ENCODE results near the gene CTNNA2.

The CTNNA2 gene

GRCh38 chr2:80377071-80377470 lies 864.2 kb downstream of the CTNNA2 start:
- TF ChIP-seq OSR1 (CRISPR knock-in tag; IDR thresholded peaks at IDR 0.05) (no peak), TOX (CRISPR knock-in tag; IDR thresholded peaks at IDR 0.05; ENCODE audit: borderline replicate concordance) (no peak), POU6F1 (CRISPR knock-in tag; IDR thresholded peaks at IDR 0.05; ENCODE audit: borderline replicate concordance, low read depth) (no peak), ESRRG (CRISPR knock-in tag; IDR thresholded peaks at IDR 0.05) (no peak), TCF4 (CRISPR knock-in tag; IDR thresholded peaks at IDR 0.05; ENCODE audit: borderline replicate concordance) (no peak), PPARA (CRISPR knock-in tag; IDR thresholded peaks at IDR 0.05; ENCODE audit: borderline replicate concordance) (no peak), PATZ1 (CRISPR knock-in tag; IDR thresholded peaks at IDR 0.05; ENCODE audit: borderline replicate concordance) (no peak), ISL1 (CRISPR knock-in tag; IDR thresholded peaks at IDR 0.05) (no peak)
- no peak; the same call in 2 of the 3 replicates for ATAC-seq

- ATAC-seq = no peak; the same call in 2 of the 3 replicates
- no peak for TF ChIP-seq TOX (CRISPR knock-in tag; IDR thresholded peaks at IDR 0.05; ENCODE audit: borderline replicate concordance)
- TF ChIP-seq CREB5 (CRISPR knock-in tag; IDR thresholded peaks at IDR 0.05; ENCODE audit: low read depth) = no peak
- no peak for TF ChIP-seq ESRRG (CRISPR knock-in tag; IDR thresholded peaks at IDR 0.05)
- no peak for TF ChIP-seq ZFP30 (CRISPR knock-in tag; IDR thresholded peaks at IDR 0.05)
- no peak for TF ChIP-seq PPARA (CRISPR knock-in tag; IDR thresholded peaks at IDR 0.05; ENCODE audit: borderline replicate concordance)
- TF ChIP-seq ZNF565 (CRISPR knock-in tag; conservative IDR thresholded peaks at IDR 0.05; ENCODE audit: low read depth) = no peak
- no peak for TF ChIP-seq CSRNP3 (CRISPR knock-in tag; IDR thresholded peaks at IDR 0.05)
- no peak for TF ChIP-seq ISL1 (CRISPR knock-in tag; IDR thresholded peaks at IDR 0.05)
- no peak for TF ChIP-seq TSHZ2 (CRISPR knock-in tag; IDR thresholded peaks at IDR 0.05)
- TF ChIP-seq SNAI2 (CRISPR knock-in tag; IDR thresholded peaks at IDR 0.05) = no peak
- TF ChIP-seq ZC3H10 (CRISPR knock-in tag; IDR thresholded peaks at IDR 0.05) = no peak
- no peak for TF ChIP-seq ARNTL (CRISPR knock-in tag; IDR thresholded peaks at IDR 0.05; ENCODE audit: borderline replicate concordance, low read depth)
- no peak for TF ChIP-seq PATZ1 (CRISPR knock-in tag; IDR thresholded peaks at IDR 0.05; ENCODE audit: borderline replicate concordance)
- no peak for TF ChIP-seq POU6F1 (CRISPR knock-in tag; IDR thresholded peaks at IDR 0.05; ENCODE audit: borderline replicate concordance, low read depth)
- TF ChIP-seq GLIS3 (CRISPR knock-in tag; IDR thresholded peaks at IDR 0.05) = no peak
- TF ChIP-seq TCF4 (CRISPR knock-in tag; IDR thresholded peaks at IDR 0.05; ENCODE audit: borderline replicate concordance) = no peak
- TF ChIP-seq CSDC2 (CRISPR knock-in tag; IDR thresholded peaks at IDR 0.05) = no peak
- no peak for TF ChIP-seq ZNF70 (CRISPR knock-in tag; IDR thresholded peaks at IDR 0.05)
- no peak for TF ChIP-seq RARB (CRISPR knock-in tag; IDR thresholded peaks at IDR 0.05)
- TF ChIP-seq ZFP3 (CRISPR knock-in tag; IDR thresholded peaks at IDR 0.05) = no peak
Observed at GRCh38 chr2:80380736-80381135, 867.9 kb downstream of the CTNNA2 start.
